22Rv1 (cell line): Measurements from ENCODE around the gene CFD.

ENCODE experiments used
- CTCF ChIP-seq: fragments of 450-650 bp; IDR thresholded peaks from 2 replicates; pipeline ENCODE4 v1.5.1; 2017; ENCODE audit warnings: mild to moderate bottlenecking
- ZFX ChIP-seq: fragments of 450-650 bp; IDR thresholded peaks from 2 replicates; pipeline ENCODE4 v1.6.1; 2017; ENCODE audit warnings: antibody characterized with exemption, borderline replicate concordance

GRCh38 chr19:824885-825284 is 34.6 kb upstream of the CFD start:
- no peak for TF ChIP-seq CTCF
- no peak for TF ChIP-seq ZFX
